Ectodermal cell (in vitro differentiated cells): Measurements from ENCODE around the gene ATXN7L1.

ENCODE experiments used
- H3K27ac ChIP-seq: 2 replicates; pipeline ENCODE4 v1.7.0; 2013; ENCODE audit warnings: mild to moderate bottlenecking, low read depth, low read length; ENCODE audit not compliant: insufficient read depth, poor library complexity, severe bottlenecking
- H3K27me3 ChIP-seq: 2 replicates; pipeline ENCODE4 v1.7.0; 2013; ENCODE audit warnings: mild to moderate bottlenecking, low read length; ENCODE audit not compliant: insufficient read depth, control insufficient read depth, poor library complexity, severe bottlenecking
- H3K36me3 ChIP-seq: one replicate; pipeline ENCODE4 v1.7.0; 2013; ENCODE audit warnings: low read length; ENCODE audit not compliant: control insufficient read depth, insufficient read depth
- H3K4me1 ChIP-seq: one replicate; pipeline ENCODE4 v1.7.0; 2013; ENCODE audit warnings: low read length; ENCODE audit not compliant: control insufficient read depth, insufficient read depth
- H3K4me3 ChIP-seq: 2 replicates; pipeline ENCODE4 v1.7.0; 2013; ENCODE audit warnings: low read depth, low read length, control low read depth; ENCODE audit not compliant: insufficient read depth
- H3K9me3 ChIP-seq: 2 replicates; pipeline ENCODE4 v1.7.0; 2013; ENCODE audit warnings: mild to moderate bottlenecking, low read length, moderate library complexity; ENCODE audit not compliant: control insufficient read depth
- WGBS, 2 experiments: methylation state at CpG; one replicate each; pipeline ENCODE4 v1.1.7; 2013; ENCODE audit warnings: missing lambda C conversion rate in 2 of 2; 5-methylcytosine and 5-hydroxymethylcytosine counted together

The ATXN7L1 gene

GRCh38 chr7:105805447-105806019, 70.9 kb downstream of the ATXN7L1 start:
- Histone ChIP-seq H3K4me3 (no peak overlapping the region), H3K27me3 (no peaks in the 10 kb centered on the region), H3K9me3 (no peaks in the 10 kb centered on the region), H3K4me1 (peaks cover 7% of the 10 kb centered on the region), H3K36me3 (no peaks in the 10 kb centered on the region), H3K27ac (no peak overlapping the region)
- WGBS, 2 experiments: 66 to 67% methylated on average over 11 of the region's 11 CpGs

- Histone ChIP-seq H3K27ac (no peak overlapping the region), H3K36me3 (no peaks in the 10 kb centered on the region), H3K9me3 (no peaks in the 10 kb centered on the region), H3K4me1 (peaks cover 11% of the 10 kb centered on the region), H3K4me3 (no peak overlapping the region), H3K27me3 (no peaks in the 10 kb centered on the region)
- 92 to 97% methylated on average over 2 of the region's 2 CpGs for WGBS, 2 experiments
These were observed 73.0 kb downstream of the ATXN7L1 start for GRCh38 chr7:105803429-105803736.

GRCh38 chr7:105802604-105803428, 73.6 kb downstream of the ATXN7L1 start:
- WGBS, 2 experiments: 86 to 89% methylated on average over 7 of the region's 7 CpGs
- Histone ChIP-seq H3K27ac (no peak overlapping the region), H3K27me3 (no peaks in the 10 kb centered on the region), H3K36me3 (no peaks in the 10 kb centered on the region), H3K4me3 (no peak overlapping the region), H3K9me3 (no peaks in the 10 kb centered on the region), H3K4me1 (peaks cover 11% of the 10 kb centered on the region)

- Histone ChIP-seq H3K9me3 (no peaks in the 10 kb centered on the region), H3K36me3 (no peaks in the 10 kb centered on the region), H3K4me1 (peaks cover 11% of the 10 kb centered on the region), H3K4me3 (no peak overlapping the region), H3K27me3 (no peaks in the 10 kb centered on the region), H3K27ac (no peak overlapping the region)
- WGBS, 2 experiments: 95% methylated on average over 6 of the region's 6 CpGs
These were observed 75.4 kb downstream of the ATXN7L1 start for GRCh38 chr7:105800849-105801534.

GRCh38 chr7:105800442-105800841, 76.0 kb downstream of the ATXN7L1 start:
- no peaks in the 10 kb centered on the region for H3K36me3 ChIP-seq
- H3K27me3 ChIP-seq: no peaks in the 10 kb centered on the region
- H3K9me3 ChIP-seq: no peaks in the 10 kb centered on the region
- H3K4me1 ChIP-seq: peaks cover 5% of the 10 kb centered on the region
- WGBS, 2 experiments: 93 to 100% methylated on average over 1 to 3 of the region's 3 CpGs
- no peak overlapping the region for H3K27ac ChIP-seq
- no peak overlapping the region for H3K4me3 ChIP-seq

GRCh38 chr7:105799677-105800076, 76.7 kb downstream of the ATXN7L1 start:
- no peaks in the 10 kb centered on the region for H3K36me3 ChIP-seq
- no peak overlapping the region for H3K4me3 ChIP-seq
- no peak overlapping the region for H3K27ac ChIP-seq
- no peaks in the 10 kb centered on the region for H3K27me3 ChIP-seq
- H3K4me1 ChIP-seq: peaks cover 4% of the 10 kb centered on the region
- H3K9me3 ChIP-seq: no peaks in the 10 kb centered on the region
- WGBS, 2 experiments: 89 to 92% methylated on average over 7 of the region's 7 CpGs

GRCh38 chr7:105799006-105799405, 77.4 kb downstream of the ATXN7L1 start:
- Histone ChIP-seq H3K27ac (no peak overlapping the region), H3K27me3 (no peaks in the 10 kb centered on the region), H3K9me3 (no peaks in the 10 kb centered on the region), H3K4me1 (peaks cover 4% of the 10 kb centered on the region), H3K36me3 (no peaks in the 10 kb centered on the region), H3K4me3 (no peak overlapping the region)
- WGBS, 2 experiments: 33 to 37% methylated on average over 4 of the region's 4 CpGs

- Histone ChIP-seq H3K36me3 (no peaks in the 10 kb centered on the region), H3K9me3 (no peaks in the 10 kb centered on the region), H3K27me3 (no peaks in the 10 kb centered on the region), H3K4me1 (peaks cover 4% of the 10 kb centered on the region), H3K4me3 (no peak overlapping the region), H3K27ac (no peak overlapping the region)
- WGBS, 2 experiments: 86 to 90% methylated on average over 6 to 7 of the region's 7 CpGs
These were observed 78.7 kb downstream of the ATXN7L1 start for GRCh38 chr7:105797652-105798051.

- Histone ChIP-seq H3K27ac (no peak overlapping the region), H3K4me1 (peaks cover 4% of the 10 kb centered on the region), H3K27me3 (no peaks in the 10 kb centered on the region), H3K4me3 (no peak overlapping the region), H3K9me3 (no peaks in the 10 kb centered on the region), H3K36me3 (no peaks in the 10 kb centered on the region)
- 91 to 94% methylated on average over 2 of the region's 2 CpGs for WGBS, 2 experiments
These were observed 80.0 kb downstream of the ATXN7L1 start for GRCh38 chr7:105796365-105796764.
